ENCODE data around the gene DAAM2. TPM values are rescaled to one million over a fixed set of nuclear protein-coding genes. Genes with fewer than 3 reads are reported as not detected.

Gene DAAM2
- total RNA-seq, 2 donors from 2014 or later, result 4.7 to 41.3 TPM

GRCh38 chr6:39778581-39779255 lies 13.5 kb upstream of the DAAM2 start:
- DNase-seq (ENCODE audit: low spot score), result no peak
- no peak for TF ChIP-seq POLR2AphosphoS5 (IDR thresholded peaks at IDR 0.05)
- TF ChIP-seq CTCF (IDR thresholded peaks at IDR 0.05), result no peak
- TF ChIP-seq POLR2A (IDR thresholded peaks at IDR 0.05), result no peak
- H3K27me3 ChIP-seq (replicated peaks; ENCODE audit: insufficient read depth), result no peaks in the 10 kb centered on the region
- no peaks in the 10 kb centered on the region for H3K36me3 ChIP-seq
- no peaks in the 10 kb centered on the region for H3K4me1 ChIP-seq (replicated peaks)
- H3K27ac ChIP-seq, result no peak overlapping the region
- WGBS, result 57% methylated on average over 2 of the region's 2 CpGs
- no peak overlapping the region for H3K4me3 ChIP-seq
- H3K9me3 ChIP-seq, result no peaks in the 10 kb centered on the region
- intact Hi-C loops (cut with DNase I), result no loop called here

- 43% methylated on average over 2 of the region's 2 CpGs for WGBS
- intact Hi-C loops (cut with DNase I), result no loop called here
- H3K36me3 ChIP-seq, result no peaks in the 10 kb centered on the region
- TF ChIP-seq POLR2AphosphoS5 (IDR thresholded peaks at IDR 0.05), result no peak
- TF ChIP-seq CTCF (IDR thresholded peaks at IDR 0.05), result no peak
- no peak for TF ChIP-seq POLR2A (IDR thresholded peaks at IDR 0.05)
- no peaks in the 10 kb centered on the region for H3K4me1 ChIP-seq (replicated peaks)
- no peaks in the 10 kb centered on the region for H3K27me3 ChIP-seq (replicated peaks; ENCODE audit: insufficient read depth)
- H3K9me3 ChIP-seq, result no peaks in the 10 kb centered on the region
- DNase-seq (ENCODE audit: low spot score), result no peak
- H3K27ac ChIP-seq, result no peak overlapping the region
- no peak overlapping the region for H3K4me3 ChIP-seq
Observed at GRCh38 chr6:39785281-39785680, 6.9 kb upstream of the DAAM2 start.

- no peak for TF ChIP-seq POLR2A (IDR thresholded peaks at IDR 0.05)
- TF ChIP-seq CTCF (IDR thresholded peaks at IDR 0.05), result no peak
- no peak for TF ChIP-seq POLR2AphosphoS5 (IDR thresholded peaks at IDR 0.05)
- H3K4me3 ChIP-seq, result no peak overlapping the region
- WGBS, result 63% methylated on average over 1 of the region's 1 CpG
- no peaks in the 10 kb centered on the region for H3K4me1 ChIP-seq (replicated peaks)
- no peaks in the 10 kb centered on the region for H3K27me3 ChIP-seq (replicated peaks; ENCODE audit: insufficient read depth)
- no peak for DNase-seq (ENCODE audit: low spot score)
- intact Hi-C loops (cut with DNase I), result no loop called here
- H3K9me3 ChIP-seq, result no peaks in the 10 kb centered on the region
- no peak overlapping the region for H3K27ac ChIP-seq
- H3K36me3 ChIP-seq, result no peaks in the 10 kb centered on the region
Observed at GRCh38 chr6:39786649-39787048, 5.5 kb upstream of the DAAM2 start.

GRCh38 chr6:39787322-39787721 lies 4.9 kb upstream of the DAAM2 start:
- WGBS, result 91% methylated on average over 8 of the region's 8 CpGs

More at GRCh38 chr6:39787322-39787721, 4.9 kb upstream of the DAAM2 start:
- DNase-seq (ENCODE audit: low spot score), result no peak
- intact Hi-C loops (cut with DNase I), result no loop called here
- Histone ChIP-seq H3K27me3 (replicated peaks; ENCODE audit: insufficient read depth) (no peaks in the 10 kb centered on the region), H3K4me1 (replicated peaks) (no peaks in the 10 kb centered on the region), H3K4me3 (no peak overlapping the region), H3K36me3 (no peaks in the 10 kb centered on the region), H3K27ac (no peak overlapping the region), H3K9me3 (no peaks in the 10 kb centered on the region)
- TF ChIP-seq CTCF (IDR thresholded peaks at IDR 0.05) (no peak), POLR2A (IDR thresholded peaks at IDR 0.05) (no peak), POLR2AphosphoS5 (IDR thresholded peaks at IDR 0.05) (no peak)

All from prostate gland (tissue), 2 donors.